NCI-H1105 treated with DMSO at 0.1 percent for 48 hours (cell line): ENCODE data around the gene ARHGEF5.
"Not testable (repeated sequence)": the region's sequence is repeated elsewhere in the genome, so short reads cannot be mapped to it uniquely, and the experiment has no call there.

Source experiments
- DNase-seq: peaks from one replicate; lab custom pipeline; 2025; lab: John Stamatoyannopoulos, UW

Gene ARHGEF5

GRCh38 chr7:144355176-144355822 lies at the start of gene ARHGEF5:
Gene ARHGEF5 (plus strand): TSS chr7:144355402. CDS start chr7:144362670, 7,268 bp downstream.
- not testable (repeated sequence) for DNase-seq

- not testable (repeated sequence) for DNase-seq
These were observed 45.5 kb upstream of the ARHGEF5 start for GRCh38 chr7:144309702-144310101.

- not testable (repeated sequence) for DNase-seq
These were observed 44.0 kb upstream of the ARHGEF5 start for GRCh38 chr7:144311218-144311617.

- not testable (repeated sequence) for DNase-seq
These were observed 43.2 kb upstream of the ARHGEF5 start, which contains the start of gene OR2A1 for GRCh38 chr7:144311872-144312469. Gene OR2A1 (plus strand): TSS chr7:144312419. CDS start chr7:144318125, 5,706 bp downstream.

GRCh38 chr7:144317537-144317936 lies 37.7 kb upstream of the ARHGEF5 start:
- DNase-seq: not testable (repeated sequence)

- not testable (repeated sequence) for DNase-seq
These were observed 35.7 kb upstream of the ARHGEF5 start for GRCh38 chr7:144319547-144319946.

- not testable (repeated sequence) for DNase-seq
These were observed 33.5 kb upstream of the ARHGEF5 start for GRCh38 chr7:144321677-144322206.

- not testable (repeated sequence) for DNase-seq
These were observed 31.8 kb upstream of the ARHGEF5 start for GRCh38 chr7:144323359-144323758.

- not testable (repeated sequence) for DNase-seq
These were observed 29.3 kb upstream of the ARHGEF5 start for GRCh38 chr7:144325868-144326267.

- DNase-seq: not testable (repeated sequence)
These were observed 25.2 kb upstream of the ARHGEF5 start for GRCh38 chr7:144330044-144330443.

GRCh38 chr7:144331221-144331995 lies 23.8 kb upstream of the ARHGEF5 start:
- DNase-seq: not testable (repeated sequence)

- not testable (repeated sequence) for DNase-seq
These were observed 23.3 kb upstream of the ARHGEF5 start for GRCh38 chr7:144331996-144332288.

GRCh38 chr7:144348625-144349024 lies 6.6 kb upstream of the ARHGEF5 start:
- DNase-seq: not testable (repeated sequence)

GRCh38 chr7:144351667-144352066 lies 3.5 kb upstream of the ARHGEF5 start:
- DNase-seq: not testable (repeated sequence)

- DNase-seq: not testable (repeated sequence)
These were observed 983 bp downstream of the ARHGEF5 start for GRCh38 chr7:144356185-144356584.

GRCh38 chr7:144356860-144357259 lies 1.7 kb downstream of the ARHGEF5 start:
- DNase-seq: not testable (repeated sequence)

- DNase-seq: not testable (repeated sequence)
These were observed 6.9 kb downstream of the ARHGEF5 start for GRCh38 chr7:144362061-144362460.

- DNase-seq: not testable (repeated sequence)
These were observed 10.3 kb downstream of the ARHGEF5 start for GRCh38 chr7:144365523-144365922.

- not testable (repeated sequence) for DNase-seq
These were observed 12.0 kb downstream of the ARHGEF5 start for GRCh38 chr7:144367250-144367649.

GRCh38 chr7:144369221-144369620 lies 14.0 kb downstream of the ARHGEF5 start:
- DNase-seq: not testable (repeated sequence)

- no peak for DNase-seq
These were observed 23.4 kb downstream of the ARHGEF5 start for GRCh38 chr7:144378651-144379050.

GRCh38 chr7:144379776-144380384 lies 24.7 kb downstream of the ARHGEF5 start:
- DNase-seq: no peak
